Tongue (tissue), 3 donors: ENCODE measurements around the gene CFAP69. TPM values are rescaled to one million over a fixed set of nuclear protein-coding genes. Genes with fewer than 3 reads are reported as not detected.
A peak's percentile ranks its signal among the peaks of the same experiment; 100 is the strongest.
"Not testable (repeated sequence)": the region's sequence is repeated elsewhere in the genome, so short reads cannot be mapped to it uniquely, and the experiment has no call there.

Source experiments
- DNase-seq: peaks from one replicate; pipeline ENCODE4 v3.0.0-alpha.2; 2015
- small RNA-seq: library from RNA; depleted of rRNA; stranded (forward); fragments of <200 nt; gene quantifications from one replicate; pipeline ENCODE3, GENCODE V24; 2014; ENCODE audit warnings: low replicate concordance
- total RNA-seq: library from RNA; depleted of rRNA; stranded (reverse); fragments of >200 nt; gene quantifications from one replicate; pipeline ENCODE4 v1.2.3, GENCODE V29; 2014

Gene CFAP69
- total RNA-seq, 1 donor from 2014 or later: 8.0 TPM

GRCh38 chr7:90345016-90345415, 100.0 kb downstream of the CFAP69 start:
- no peak for DNase-seq

DNA sequence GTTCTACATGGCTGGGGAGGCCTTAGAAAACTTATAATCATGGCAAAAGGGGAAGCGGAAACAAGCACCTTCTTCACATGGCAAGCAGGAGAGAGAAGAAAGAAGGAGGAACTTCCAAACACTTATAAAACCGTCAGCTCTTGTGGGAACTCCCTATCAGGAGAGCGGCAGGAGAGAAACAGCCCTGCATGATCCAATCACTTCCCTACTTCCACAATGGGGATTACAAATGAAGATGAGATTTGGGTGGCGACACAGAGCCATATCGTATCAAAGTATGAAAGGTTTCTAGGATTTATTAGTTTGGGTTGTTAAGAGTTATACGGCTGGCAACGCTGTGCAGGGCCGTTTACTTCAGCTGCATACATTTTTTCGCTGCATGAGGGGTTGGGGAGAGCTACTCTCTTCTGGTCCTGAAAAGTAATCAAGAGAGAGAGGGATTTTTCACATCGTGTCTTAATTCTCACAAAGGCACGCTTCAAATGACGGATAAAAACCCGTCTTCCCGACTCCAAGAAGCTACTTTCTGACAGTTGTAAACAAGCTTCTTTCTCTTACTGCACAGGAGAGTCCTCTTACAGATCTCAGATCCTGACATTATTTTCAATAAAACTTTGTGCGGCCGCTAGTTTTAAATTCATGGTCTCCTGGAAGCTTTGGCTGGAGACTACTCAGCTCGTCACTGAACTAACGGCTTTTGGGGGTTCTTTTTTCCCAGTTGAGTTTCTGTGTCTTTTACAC, 100.8 kb downstream of the CFAP69 start:
- peak; percentile 49 for DNase-seq

GRCh38 chr7:90346336-90347125, 101.6 kb downstream of the CFAP69 start, which contains the start of gene GTPBP10:
GTPBP10 (plus strand) TSS chr7:90346716; CDS start chr7:90346742, 26 bp downstream.
- peak; percentile 99 for DNase-seq

DNA sequence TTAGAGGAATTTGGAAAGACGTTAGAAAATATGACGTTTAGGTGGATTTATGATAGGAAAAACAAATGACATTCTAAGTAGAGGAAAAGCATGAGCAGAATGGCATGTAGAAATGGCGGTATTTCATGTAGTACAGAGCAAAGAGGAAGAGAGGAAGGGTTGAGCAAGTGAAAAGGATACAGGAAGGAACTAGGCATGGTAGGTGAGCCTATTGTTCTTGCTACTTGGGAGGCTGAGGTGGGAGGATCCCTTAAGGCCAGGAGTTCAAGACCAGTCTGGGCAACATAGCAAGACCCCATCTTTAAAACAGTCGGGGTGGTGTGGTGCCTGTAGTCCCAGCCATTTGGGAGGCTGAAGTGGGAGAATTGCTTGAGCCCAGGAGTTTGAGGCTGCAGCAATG, 102.8 kb downstream of the CFAP69 start:
- DNase-seq: no peak

DNA sequence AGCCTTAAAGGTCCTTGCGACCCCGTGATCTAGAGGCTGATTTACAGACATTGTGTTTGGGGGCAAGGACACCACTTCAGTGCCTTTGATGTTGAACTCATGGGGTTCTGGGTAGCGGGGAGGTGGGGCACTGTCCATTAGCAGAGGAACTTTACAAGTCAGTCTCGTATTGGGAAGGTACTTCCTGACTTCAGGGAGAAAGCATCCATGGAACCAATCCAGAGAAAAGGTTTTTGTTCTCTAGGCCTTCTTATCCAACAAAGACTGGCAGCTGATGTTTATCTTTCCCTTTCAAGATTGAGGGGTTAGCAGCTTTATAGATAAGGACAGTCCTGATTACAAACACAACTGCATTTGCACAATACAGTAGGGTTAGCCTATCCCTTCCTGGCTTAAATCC, 104.3 kb downstream of the CFAP69 start:
- DNase-seq: no peak

DNA sequence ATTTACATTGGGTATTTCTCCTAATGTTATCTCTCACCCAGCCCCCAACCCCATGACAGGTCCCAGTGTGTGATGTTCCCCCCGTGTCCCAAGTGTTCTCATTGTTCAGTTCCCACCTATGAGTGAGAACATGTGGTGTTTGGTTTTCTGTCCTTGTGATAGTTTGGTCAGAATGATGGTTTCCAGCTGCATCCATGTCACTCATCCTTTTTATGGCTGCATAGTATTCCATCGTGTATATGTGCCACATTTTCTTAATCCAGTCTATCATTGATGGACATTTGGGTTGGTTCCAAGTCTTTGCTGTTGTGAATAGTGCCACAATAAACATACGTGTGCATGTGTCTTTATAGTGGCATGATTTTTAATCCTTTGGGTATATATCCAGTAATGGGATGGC, 105.1 kb downstream of the CFAP69 start:
- not testable (repeated sequence) for DNase-seq

DNA sequence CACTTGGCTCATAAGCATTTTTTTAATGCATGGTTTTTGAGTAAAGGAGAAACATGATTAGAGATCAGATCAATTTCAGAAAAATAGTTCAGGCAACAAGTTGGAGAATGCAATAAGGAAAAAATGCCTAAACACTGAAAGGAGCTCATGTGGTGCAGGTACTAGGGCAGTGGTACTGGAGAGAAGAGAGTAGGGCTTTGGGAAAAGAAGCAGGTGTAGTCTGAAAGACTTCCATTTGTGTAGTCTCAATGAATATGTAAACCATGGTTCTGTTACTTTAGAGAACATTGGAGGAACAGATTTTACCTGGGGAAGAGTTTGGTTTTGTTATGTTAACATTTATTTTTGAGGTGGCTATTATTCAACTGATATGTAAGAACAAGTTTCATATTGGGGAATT, 107.0 kb downstream of the CFAP69 start:
- DNase-seq: no peak

Small RNA genes lying within 50 kb of the gene (small RNA-seq; reads per million reads assigned to genes)
- gene RF00019: not detected

Other genes with a start within 250 kb of the CFAP69 start
- 13.8 TPM for gene STEAP1, start 90.7 kb upstream of the CFAP69 start, total RNA-seq
- 15.5 TPM for gene STEAP2, start 33.4 kb upstream of the CFAP69 start, total RNA-seq
- not detected for gene FAM237B, start 76.1 kb downstream of the CFAP69 start, total RNA-seq
- gene GTPBP10, start 101.5 kb downstream of the CFAP69 start, total RNA-seq: 16.1 TPM
- gene CLDN12, start 158.3 kb downstream of the CFAP69 start, total RNA-seq: 26.9 TPM
- gene PTTG1IP2, start 224.5 kb downstream of the CFAP69 start, total RNA-seq: not detected